Cardiac fibroblast (primary cell): ENCODE measurements around the gene LIPG.

Source experiments
- DNase-seq, 2 donors: peaks; one replicate each; pipeline versions ENCODE4 v3.0.0 to v3.0.0-alpha.2; 2010; ENCODE audit warnings: low read depth in 2 of 2
- H3K4me3 ChIP-seq, 2 donors: replicated peaks in 1 of 2; 1 replicate in 1 of 2; 2 replicates in 1 of 2; pipeline ENCODE4 v1.5.1; 2011; ENCODE audit warnings: low read depth in 2 of 2, low read length in 2 of 2, mild to moderate bottlenecking in 2 of 2, moderate library complexity in 1 of 2
- CTCF ChIP-seq: IDR thresholded peaks from one replicate; pipeline ENCODE4 v1.5.1; 2011; ENCODE audit warnings: low read depth, mild to moderate bottlenecking, low read length, inconsistent platforms

LIPG gene

DNA sequence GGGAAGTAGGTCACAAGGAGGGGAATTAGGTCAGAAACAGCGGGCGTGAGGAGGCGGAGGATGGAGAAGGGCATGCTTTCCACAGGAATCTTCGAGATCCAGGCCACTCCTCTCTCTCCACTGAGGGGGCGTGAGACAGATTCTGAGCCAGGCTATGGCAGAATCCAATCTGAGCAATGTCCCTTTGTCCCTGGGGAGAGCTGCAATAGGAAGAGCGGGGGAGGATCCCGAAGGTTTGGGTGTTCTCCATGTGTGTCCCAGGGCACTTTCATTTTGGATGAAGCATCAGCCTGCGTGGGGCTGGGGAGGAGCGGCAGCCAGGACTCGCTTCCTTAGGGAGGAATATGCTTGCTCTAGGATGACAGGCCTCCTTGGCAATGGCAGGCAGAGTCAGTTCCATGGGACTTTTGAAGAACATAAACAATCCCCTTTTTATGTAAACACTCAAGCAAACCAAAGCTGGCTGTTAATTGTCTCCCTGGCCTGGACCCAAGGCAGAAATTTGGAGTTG, 84.0 kb downstream of the LIPG start:
- TF ChIP-seq CTCF = no peak
- H3K4me3 ChIP-seq = peak overlapping the region in 1 of 2 donors; percentile 1
- peak; percentile 66 to 76 for DNase-seq

- H3K4me3 ChIP-seq = no peak overlapping the region
- no peak for DNase-seq
- no peak for TF ChIP-seq CTCF
These were observed 85.0 kb downstream of the LIPG start for GRCh38 chr18:49646873-49647272.

GRCh38 chr18:49647496-49648168, 85.8 kb downstream of the LIPG start:
- TF ChIP-seq CTCF = no peak
- no peak overlapping the region for H3K4me3 ChIP-seq

GRCh38 chr18:49648326-49648725, 86.5 kb downstream of the LIPG start:
- DNase-seq = no peak
- no peak overlapping the region for H3K4me3 ChIP-seq
- TF ChIP-seq CTCF = no peak

More at GRCh38 chr18:49647496-49648168, 85.8 kb downstream of the LIPG start:
- peak in 1 of 2 donors; percentile 78 for DNase-seq
